Adrenal gland (tissue), 5 donors: Measurements from ENCODE around the gene RNF130.

Experiments
- CTCF ChIP-seq, 6 experiments: fragments of 450-650 bp in 4 of 6; fragments of 200-600 bp in 2 of 6; sonication (generic) in 1 of 6; IDR thresholded peaks; 1 replicate in 5 of 6; 2 replicates in 1 of 6; pipeline versions ENCODE4 v1.5.1 to v1.8.0; 2016 to 2021; ENCODE audit warnings: antibody characterized with exemption in 6 of 6, mild to moderate bottlenecking in 2 of 6, moderate library complexity in 1 of 6
- POLR2A ChIP-seq, 2 donors: fragments of 450-650 bp; IDR thresholded peaks; one replicate each; pipeline ENCODE4 v1.6.1; 2017; ENCODE audit warnings: antibody characterized with exemption in 2 of 2, mild to moderate bottlenecking in 2 of 2, moderate library complexity in 1 of 2
- donor health status: DM: no; HTN: no; CAD: no.

- TF ChIP-seq CTCF (IDR thresholded peaks at IDR 0.05) (no peak), POLR2A (IDR thresholded peaks at IDR 0.05) (no peak)
Observed at GRCh38 chr5:179969110-179969509, 102.4 kb downstream of the RNF130 start.
